Measurements from ENCODE around the gene DCAF5. TPM values are rescaled to one million over a fixed set of nuclear protein-coding genes. Genes with fewer than 3 reads are reported as not detected.

The DCAF5 gene
- total and polyA plus RNA-seq, 2 of the 8 experiments (the other 6 are each of a cell fraction or from before 2014, with no cell fraction given) = 24.3 to 31.0 TPM

DNA sequence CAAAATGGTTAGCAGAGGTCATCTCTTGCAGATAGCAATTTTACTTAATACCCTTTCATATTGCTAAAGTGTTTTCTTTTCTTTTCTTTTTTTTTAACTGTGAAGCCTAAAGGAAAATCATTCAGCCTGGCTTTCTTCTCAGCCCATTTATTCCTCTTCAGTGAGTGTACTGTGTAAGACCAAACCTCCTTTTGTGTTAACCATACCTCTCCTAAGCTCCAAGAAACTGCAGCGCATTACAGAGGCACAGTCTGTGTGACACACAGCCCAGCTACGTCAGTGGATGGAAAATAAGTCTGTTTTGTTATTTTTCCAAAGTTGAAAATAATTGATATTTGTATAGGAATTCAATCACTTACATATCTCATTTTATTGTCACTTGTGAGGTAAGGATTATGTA lies 21.7 kb downstream of the DCAF5 start:
- CTCF ChIA-PET (ENCODE audit: partially characterized antibody) = interaction anchor here (1.1 to 3.5 kb wide), 9 partner anchors 12 to 354 kb away, joined by 3 to 24 read pairs (median 8); no protein-coding TSS in a partner anchor
- TF ChIP-seq BRCA1 (IDR thresholded peaks at IDR 0.05; ENCODE audit: low read depth, low read length) = no peak
- TF ChIP-seq JUND (IDR thresholded peaks at IDR 0.05; ENCODE audit: low read length) = no peak
- no peak for TF ChIP-seq GTF2F1 (IDR thresholded peaks at IDR 0.05; ENCODE audit: borderline replicate concordance, low read depth, low read length)
- TF ChIP-seq, protein P1, sequence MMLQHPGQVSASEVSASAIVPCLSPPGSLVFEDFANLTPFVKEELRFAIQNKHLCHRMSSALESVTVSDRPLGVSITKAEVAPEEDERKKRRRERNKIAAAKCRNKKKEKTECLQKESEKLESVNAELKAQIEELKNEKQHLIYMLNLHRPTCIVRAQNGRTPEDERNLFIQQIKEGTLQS (IDR thresholded peaks at IDR 0.05; ENCODE audit: insufficient read depth, low read depth, low read length) = no peak
- TF ChIP-seq JUN (IDR thresholded peaks at IDR 0.05; ENCODE audit: low read depth, low read length) = no peak
- no peak for TF ChIP-seq CBX5 (IDR thresholded peaks at IDR 0.05; ENCODE audit: low read depth, low read length)
- TF ChIP-seq SP1 (IDR thresholded peaks at IDR 0.05; ENCODE audit: low read depth, low read length) = no peak
- no peak for TF ChIP-seq KDM5A (IDR thresholded peaks at IDR 0.05; ENCODE audit: low read length)

More for the DNA sequence above, 21.7 kb downstream of the DCAF5 start:
- Histone ChIP-seq H3K9ac (replicated peaks in 1 of 4; ENCODE audit: extremely low read depth in 1 of 4, low read depth in 3 of 4, low read length in 3 of 4) (no peak overlapping the region), H3K4me2 (ENCODE audit: insufficient read depth in 1 of 2, low read depth in 2 of 2, low read length in 2 of 2) (no peak overlapping the region), H2AFZ (ENCODE audit: low read length) (no peak overlapping the region), H4K20me1 (replicated peaks in 1 of 2; ENCODE audit: control insufficient read depth in 1 of 2, insufficient read depth in 2 of 2, low read length in 2 of 2) (peaks cover 3% of the 10 kb centered on the region in 2 experiments), H3K23ac (ENCODE audit: insufficient read length) (no peak overlapping the region), H4K5ac (ENCODE audit: insufficient read length, low read depth, low read length) (no peak overlapping the region), H4K91ac (replicated peaks; ENCODE audit: insufficient read length, low read length) (no peak overlapping the region), H3K79me1 (ENCODE audit: low read depth, low read length) (no peaks in the 10 kb centered on the region; the same call in 1 of the 2 replicates), H3K18ac (ENCODE audit: extremely low read depth, low read length) (no peak overlapping the region), H3K27me3 (replicated peaks in 1 of 4; ENCODE audit: control insufficient read depth in 3 of 4, extremely low read depth in 1 of 4, insufficient read depth in 3 of 4, low read length in 3 of 4) (no peaks in the 10 kb centered on the region), H3K36me3 (ENCODE audit: control insufficient read depth in 2 of 4, insufficient read depth in 4 of 4, low read length in 3 of 4) (no peaks in the 10 kb centered on the region), H2BK20ac (ENCODE audit: low read length) (no peak overlapping the region), H3K4me3 (ENCODE audit: extremely low read depth in 1 of 4, insufficient read depth in 2 of 4, low read depth in 3 of 4, low read length in 4 of 4) (no peak overlapping the region), H3K79me2 (ENCODE audit: control insufficient read depth in 1 of 2, insufficient read depth in 2 of 2, low read length in 2 of 2) (peaks cover 0 to 12% of the 10 kb centered on the region in 2 experiments; a peak in 1 of 4 replicates), H3K14ac (ENCODE audit: insufficient read length) (no peak overlapping the region), H3K9me3 (ENCODE audit: insufficient read depth in 2 of 2, low read depth in 1 of 2, low read length in 1 of 2) (no peaks in the 10 kb centered on the region), H3K56ac (replicated peaks; ENCODE audit: insufficient read length, low read depth, low read length) (no peak overlapping the region), H4K8ac (ENCODE audit: extremely low read depth, insufficient read depth, low read length) (no peak overlapping the region), H2BK5ac (ENCODE audit: low read depth, low read length) (no peak overlapping the region), H3K23me2 (ENCODE audit: low read depth, low read length) (no peaks in the 10 kb centered on the region), H3K27ac (ENCODE audit: low read depth, low read length) (no peak overlapping the region), H2BK12ac (ENCODE audit: low read depth, low read length) (no peak overlapping the region), H2BK120ac (replicated peaks; ENCODE audit: low read depth, low read length) (no peak overlapping the region), H3K4ac (replicated peaks; ENCODE audit: insufficient read length, low read depth, low read length) (no peak overlapping the region), H2BK15ac (ENCODE audit: low read length) (no peak overlapping the region), H3K4me1 (replicated peaks in 1 of 4; ENCODE audit: control insufficient read depth in 3 of 4, insufficient read depth in 4 of 4, low read length in 3 of 4) (peaks cover 0 to 4% (median 2%) of the 10 kb centered on the region in 4 experiments; a peak in 3 of 7 replicates), H2AK5ac (ENCODE audit: low read depth, low read length) (no peak overlapping the region)
- POLR2A ChIA-PET (ENCODE audit: partially characterized antibody) = no interaction called here
- DNase-seq (ENCODE audit: low read depth in 1 of 2, low spot score in 2 of 2) (no peak), FAIRE-seq (no peak)
- WGBS, 2 experiments (ENCODE audit: extremely low coverage in 1 of 2, insufficient coverage in 1 of 2, insufficient read length in 1 of 2, insufficient replicate concordance in 2 of 2, low coverage in 1 of 2, low lambda C conversion rate in 2 of 2, missing lambda C conversion rate in 1 of 2) = 97% methylated on average over 2 of the region's 2 CpGs; no CpG with 5 or more reads in 1 of the 2 experiments
